Osteocyte (in vitro differentiated cells): ENCODE results near the gene OSBP2. TPM values are rescaled to one million over a fixed set of nuclear protein-coding genes. Genes with fewer than 3 reads are reported as not detected.

Source experiments
- DNase-seq: peaks from one replicate; pipeline ENCODE4 v3.0.0; 2021; ENCODE audit warnings: mixed read lengths; ENCODE audit not compliant: unreplicated experiment; ENCODE audit errors: extremely low spot score
- H3K27ac Mint-ChIP-seq: one replicate; pipeline ENCODE4 v1.8.0; 2021; ENCODE audit warnings: mild to moderate bottlenecking, mixed read lengths; ENCODE audit not compliant: unreplicated experiment
- H3K27me3 Mint-ChIP-seq: one replicate; pipeline ENCODE4 v1.8.0; 2021; ENCODE audit warnings: mixed read lengths; ENCODE audit not compliant: unreplicated experiment
- H3K36me3 Mint-ChIP-seq: one replicate; pipeline ENCODE4 v1.8.0; 2021; ENCODE audit warnings: mixed read lengths; ENCODE audit not compliant: unreplicated experiment
- H3K4me1 Mint-ChIP-seq: one replicate; pipeline ENCODE4 v1.8.0; 2021; ENCODE audit warnings: mixed read lengths; ENCODE audit not compliant: unreplicated experiment
- H3K4me3 Mint-ChIP-seq: one replicate; pipeline ENCODE4 v1.8.0; 2021; ENCODE audit warnings: mild to moderate bottlenecking, moderate library complexity, mixed read lengths; ENCODE audit not compliant: unreplicated experiment
- H3K9me3 Mint-ChIP-seq: one replicate; pipeline ENCODE4 v1.8.0; 2021; ENCODE audit warnings: mixed read lengths; ENCODE audit not compliant: unreplicated experiment
- total RNA-seq: library from RNA; stranded (reverse); gene quantifications from 2 replicates; pipeline ENCODE4 v1.2.1, GENCODE V29; 2021
- TF ChIP-seq, protein P1 (sequence below): fragments of 200-600 bp; sonication (generic); IDR thresholded peaks from 2 replicates; pipeline ENCODE4 v1.5.0; 2021; ENCODE audit warnings: antibody characterized with exemption, mild to moderate bottlenecking, moderate library complexity

The OSBP2 gene
- total RNA-seq, 1 donor from 2014 or later: 3.8 TPM

DNA sequence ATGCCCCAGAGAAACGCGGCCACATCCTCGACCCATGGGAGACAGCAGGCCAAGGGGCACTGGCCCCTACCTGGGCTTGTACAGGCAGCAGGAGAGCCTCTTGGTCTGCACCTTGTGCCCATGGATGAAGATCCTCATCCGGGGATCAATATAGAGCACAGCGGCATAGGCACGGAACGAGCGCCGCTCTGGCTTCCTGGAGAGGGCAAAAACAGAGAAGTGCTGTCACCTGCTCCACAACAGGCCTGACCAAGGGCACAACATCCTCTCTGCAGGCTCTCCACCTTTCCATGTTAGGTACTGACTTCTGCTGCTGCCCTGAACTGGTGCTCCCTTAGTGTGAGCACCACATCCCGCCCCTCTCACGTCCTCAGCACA is 246.7 kb downstream of the OSBP2 start:
- Mint-ChIP-seq H3K4me1 (no peaks in the 10 kb centered on the region), H3K27ac (no peak overlapping the region), H3K36me3 (peaks cover 74% of the 10 kb centered on the region), H3K27me3 (no peaks in the 10 kb centered on the region), H3K9me3 (no peaks in the 10 kb centered on the region), H3K4me3 (no peak overlapping the region)
- TF ChIP-seq, protein P1, sequence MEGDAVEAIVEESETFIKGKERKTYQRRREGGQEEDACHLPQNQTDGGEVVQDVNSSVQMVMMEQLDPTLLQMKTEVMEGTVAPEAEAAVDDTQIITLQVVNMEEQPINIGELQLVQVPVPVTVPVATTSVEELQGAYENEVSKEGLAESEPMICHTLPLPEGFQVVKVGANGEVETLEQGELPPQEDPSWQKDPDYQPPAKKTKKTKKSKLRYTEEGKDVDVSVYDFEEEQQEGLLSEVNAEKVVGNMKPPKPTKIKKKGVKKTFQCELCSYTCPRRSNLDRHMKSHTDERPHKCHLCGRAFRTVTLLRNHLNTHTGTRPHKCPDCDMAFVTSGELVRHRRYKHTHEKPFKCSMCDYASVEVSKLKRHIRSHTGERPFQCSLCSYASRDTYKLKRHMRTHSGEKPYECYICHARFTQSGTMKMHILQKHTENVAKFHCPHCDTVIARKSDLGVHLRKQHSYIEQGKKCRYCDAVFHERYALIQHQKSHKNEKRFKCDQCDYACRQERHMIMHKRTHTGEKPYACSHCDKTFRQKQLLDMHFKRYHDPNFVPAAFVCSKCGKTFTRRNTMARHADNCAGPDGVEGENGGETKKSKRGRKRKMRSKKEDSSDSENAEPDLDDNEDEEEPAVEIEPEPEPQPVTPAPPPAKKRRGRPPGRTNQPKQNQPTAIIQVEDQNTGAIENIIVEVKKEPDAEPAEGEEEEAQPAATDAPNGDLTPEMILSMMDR: no peak
- peak; percentile 81 for DNase-seq

DNA sequence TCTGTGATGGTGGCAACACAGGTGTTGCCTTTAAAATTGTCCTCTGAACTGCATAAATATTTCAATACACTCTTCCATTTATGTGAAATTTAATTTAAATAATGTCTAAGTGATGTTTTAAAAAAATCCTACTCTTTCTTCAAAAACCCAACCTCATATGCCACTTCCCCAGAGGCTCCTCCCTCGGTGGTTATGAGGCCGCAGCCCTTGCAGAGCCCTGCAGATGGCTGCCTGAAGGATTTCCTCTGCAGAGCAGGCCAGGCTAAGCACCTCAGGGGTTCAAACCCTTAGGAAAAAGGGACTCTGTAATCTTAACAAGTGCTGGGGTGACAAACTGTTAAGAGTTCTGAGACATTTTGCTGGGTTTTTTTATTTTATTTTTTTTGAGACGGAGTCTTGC is 248.7 kb downstream of the OSBP2 start:
- Mint-ChIP-seq H3K36me3 (peaks cover 62% of the 10 kb centered on the region), H3K9me3 (no peaks in the 10 kb centered on the region), H3K4me3 (no peak overlapping the region), H3K27ac (no peak overlapping the region), H3K27me3 (no peaks in the 10 kb centered on the region), H3K4me1 (no peaks in the 10 kb centered on the region)
- DNase-seq: peak; percentile 11
- TF ChIP-seq, protein P1: no peak

DNA sequence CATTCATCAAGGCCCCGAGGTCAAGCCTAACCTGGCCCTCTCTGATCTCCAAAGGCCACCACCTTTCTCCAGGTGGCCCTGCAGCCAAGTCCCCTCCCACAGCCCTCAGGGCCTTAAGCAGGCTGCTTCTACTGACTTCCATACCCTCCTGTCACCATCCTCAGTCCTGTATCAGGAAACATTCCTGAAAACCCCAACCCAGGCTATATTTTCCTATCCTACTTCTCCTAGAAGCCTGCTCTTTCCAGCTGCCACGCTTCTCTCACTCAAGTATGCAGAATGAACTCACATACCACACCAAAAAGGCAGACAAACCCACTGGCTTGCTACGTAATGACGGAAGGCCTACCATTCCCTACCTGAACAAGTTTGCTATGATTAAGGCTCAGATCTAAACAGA is 250.3 kb downstream of the OSBP2 start:
- peaks cover 57% of the 10 kb centered on the region for H3K36me3 Mint-ChIP-seq
- TF ChIP-seq, protein P1: no peak
- no peak overlapping the region for H3K4me3 Mint-ChIP-seq
- H3K27ac Mint-ChIP-seq: no peak overlapping the region
- no peaks in the 10 kb centered on the region for H3K27me3 Mint-ChIP-seq
- DNase-seq: no peak
- H3K4me1 Mint-ChIP-seq: no peaks in the 10 kb centered on the region
- no peaks in the 10 kb centered on the region for H3K9me3 Mint-ChIP-seq

DNA sequence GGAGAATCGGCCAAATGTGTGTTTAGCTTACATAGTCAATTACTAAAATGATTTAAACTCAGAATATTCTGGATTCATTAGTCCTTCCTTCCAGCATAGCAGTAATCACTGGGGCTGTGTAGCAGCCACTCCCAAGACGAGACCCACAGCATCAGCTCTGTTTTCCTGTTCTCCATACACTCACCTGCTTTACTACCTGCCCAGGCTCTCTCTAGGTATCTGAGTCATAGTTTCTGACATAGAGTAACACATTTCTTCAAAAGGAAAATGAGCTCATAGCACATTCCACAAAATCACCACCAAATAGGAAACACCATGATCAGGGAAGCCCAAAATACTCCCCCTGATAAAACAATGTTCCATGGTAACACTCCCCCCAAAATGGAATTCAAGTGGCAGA is 251.0 kb downstream of the OSBP2 start:
- TF ChIP-seq, protein P1: no peak
- Mint-ChIP-seq H3K36me3 (peaks cover 57% of the 10 kb centered on the region), H3K9me3 (no peaks in the 10 kb centered on the region), H3K4me1 (no peaks in the 10 kb centered on the region), H3K27me3 (no peaks in the 10 kb centered on the region), H3K4me3 (no peak overlapping the region), H3K27ac (no peak overlapping the region)
- DNase-seq: no peak

DNA sequence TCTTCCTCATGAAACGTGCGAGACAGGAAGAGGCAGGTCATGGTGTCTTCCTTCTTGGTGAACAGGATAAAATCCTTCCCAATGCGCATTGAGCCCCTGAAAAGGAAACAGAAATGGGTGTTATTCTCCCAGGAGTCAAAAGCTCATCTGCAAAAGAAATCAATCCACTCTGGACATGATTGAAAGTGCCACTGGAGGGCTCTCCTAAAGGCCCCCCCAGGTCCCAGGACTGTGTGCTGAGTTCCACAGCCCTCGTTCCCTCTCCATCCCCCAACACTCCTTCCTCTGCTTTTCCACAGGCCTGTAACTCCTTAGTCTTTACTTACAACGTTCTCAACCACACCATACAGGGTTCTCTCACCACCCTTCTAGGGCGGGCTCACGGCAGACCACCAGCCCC is 251.7 kb downstream of the OSBP2 start:
- H3K4me3 Mint-ChIP-seq: no peak overlapping the region
- H3K4me1 Mint-ChIP-seq: no peaks in the 10 kb centered on the region

More for the DNA sequence above, 251.7 kb downstream of the OSBP2 start:
- no peaks in the 10 kb centered on the region for H3K27me3 Mint-ChIP-seq
- H3K27ac Mint-ChIP-seq: no peak overlapping the region
- TF ChIP-seq, protein P1: no peak
- H3K9me3 Mint-ChIP-seq: no peaks in the 10 kb centered on the region
- H3K36me3 Mint-ChIP-seq: peaks cover 56% of the 10 kb centered on the region
- DNase-seq: peak; percentile 63
